Measurements from ENCODE around the gene DEPDC1.
"Not testable (repeated sequence)": the region's sequence is repeated elsewhere in the genome, so short reads cannot be mapped to it uniquely, and the experiment has no call there.

DEPDC1 gene

GRCh38 chr1:68481041-68481440 is 15.8 kb downstream of the DEPDC1 start:
- Histone ChIP-seq H3K27ac (ENCODE audit: low read depth, low read length, poor library complexity, severe bottlenecking) (no peak overlapping the region), H3K79me2 (ENCODE audit: insufficient read depth, low read length) (no peaks in the 10 kb centered on the region), H3K36me3 (ENCODE audit: insufficient read depth, low read length) (peaks cover 89% of the 10 kb centered on the region), H4K20me1 (ENCODE audit: insufficient read depth, low read length) (no peaks in the 10 kb centered on the region), H3K27me3 (ENCODE audit: insufficient read depth, low read length) (no peaks in the 10 kb centered on the region), H3K9me3 (ENCODE audit: low read length) (no peaks in the 10 kb centered on the region), H3K4me2 (ENCODE audit: low read length) (no peak overlapping the region), H3K4me3 (ENCODE audit: low read depth, low read length, poor library complexity, severe bottlenecking) (no peak overlapping the region), H3K9ac (ENCODE audit: low read length) (no peak overlapping the region), H3K4me1 (ENCODE audit: insufficient read depth, low read length, severe bottlenecking) (no peaks in the 10 kb centered on the region), H2AFZ (ENCODE audit: low read length) (no peak overlapping the region), H3K9me2 (ENCODE audit: low read depth, low read length) (no peaks in the 10 kb centered on the region), H3F3A (ENCODE audit: insufficient read depth, low read length) (no peaks in the 10 kb centered on the region)
- TF ChIP-seq CTCF (IDR thresholded peaks at IDR 0.05; ENCODE audit: low read length) (no peak), EZH2 (IDR thresholded peaks at IDR 0.05; ENCODE audit: borderline replicate concordance, low read length) (no peak)

DNA sequence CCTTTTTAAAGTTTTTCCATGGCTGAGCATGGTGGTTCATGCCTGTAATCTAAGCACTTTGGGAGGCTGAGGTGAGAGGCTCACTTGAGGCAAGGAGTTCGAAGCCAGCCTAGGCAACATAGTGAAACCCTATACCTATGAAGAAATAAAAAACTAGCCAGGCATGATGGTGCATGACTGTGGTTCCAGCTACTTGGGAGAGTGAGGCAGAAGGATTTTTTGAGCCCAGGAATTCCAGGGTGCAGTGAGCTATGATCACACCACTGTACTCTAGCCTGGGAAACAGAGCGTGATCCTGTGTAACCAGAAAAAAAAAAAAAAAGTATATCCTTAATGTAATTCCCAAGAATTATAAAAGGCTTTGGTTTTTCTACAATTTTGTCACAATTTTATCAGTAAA is 17.4 kb downstream of the DEPDC1 start:
- Histone ChIP-seq H3K79me2 (ENCODE audit: insufficient read depth, low read length) (no peaks in the 10 kb centered on the region), H3K4me2 (ENCODE audit: low read length) (no peak overlapping the region), H3K36me3 (ENCODE audit: insufficient read depth, low read length) (peaks cover 76% of the 10 kb centered on the region), H3K27me3 (ENCODE audit: insufficient read depth, low read length) (no peaks in the 10 kb centered on the region), H4K20me1 (ENCODE audit: insufficient read depth, low read length) (no peaks in the 10 kb centered on the region), H3K9me3 (ENCODE audit: low read length) (no peaks in the 10 kb centered on the region), H3K27ac (ENCODE audit: low read depth, low read length, poor library complexity, severe bottlenecking) (no peak overlapping the region), H3K4me3 (ENCODE audit: low read depth, low read length, poor library complexity, severe bottlenecking) (no peak overlapping the region), H3K9ac (ENCODE audit: low read length) (no peak overlapping the region), H3K9me2 (ENCODE audit: low read depth, low read length) (no peaks in the 10 kb centered on the region), H3K4me1 (ENCODE audit: insufficient read depth, low read length, severe bottlenecking) (no peaks in the 10 kb centered on the region), H2AFZ (ENCODE audit: low read length) (no peak overlapping the region), H3F3A (ENCODE audit: insufficient read depth, low read length) (no peaks in the 10 kb centered on the region)
- no peak for TF ChIP-seq EZH2 (IDR thresholded peaks at IDR 0.05; ENCODE audit: borderline replicate concordance, low read length)
- no peak for TF ChIP-seq CTCF (IDR thresholded peaks at IDR 0.05; ENCODE audit: low read length)

- no peaks in the 10 kb centered on the region for H3K9me3 ChIP-seq (ENCODE audit: low read length)
- no peak for TF ChIP-seq CTCF (IDR thresholded peaks at IDR 0.05; ENCODE audit: low read length)
- TF ChIP-seq EZH2 (IDR thresholded peaks at IDR 0.05; ENCODE audit: borderline replicate concordance, low read length): no peak
- no peaks in the 10 kb centered on the region for H3F3A ChIP-seq (ENCODE audit: insufficient read depth, low read length)
- H3K4me2 ChIP-seq (ENCODE audit: low read length): no peak overlapping the region
- H4K20me1 ChIP-seq (ENCODE audit: insufficient read depth, low read length): no peaks in the 10 kb centered on the region
- H3K4me3 ChIP-seq (ENCODE audit: low read depth, low read length, poor library complexity, severe bottlenecking): no peak overlapping the region
- H3K27ac ChIP-seq (ENCODE audit: low read depth, low read length, poor library complexity, severe bottlenecking): no peak overlapping the region
- no peaks in the 10 kb centered on the region for H3K9me2 ChIP-seq (ENCODE audit: low read depth, low read length)
- no peak overlapping the region for H2AFZ ChIP-seq (ENCODE audit: low read length)
- H3K36me3 ChIP-seq (ENCODE audit: insufficient read depth, low read length): peaks cover 70% of the 10 kb centered on the region
- H3K27me3 ChIP-seq (ENCODE audit: insufficient read depth, low read length): no peaks in the 10 kb centered on the region
- H3K9ac ChIP-seq (ENCODE audit: low read length): no peak overlapping the region
- H3K4me1 ChIP-seq (ENCODE audit: insufficient read depth, low read length, severe bottlenecking): no peaks in the 10 kb centered on the region
- H3K79me2 ChIP-seq (ENCODE audit: insufficient read depth, low read length): no peaks in the 10 kb centered on the region
These were observed 18.2 kb downstream of the DEPDC1 start for GRCh38 chr1:68478662-68479061.

DNA sequence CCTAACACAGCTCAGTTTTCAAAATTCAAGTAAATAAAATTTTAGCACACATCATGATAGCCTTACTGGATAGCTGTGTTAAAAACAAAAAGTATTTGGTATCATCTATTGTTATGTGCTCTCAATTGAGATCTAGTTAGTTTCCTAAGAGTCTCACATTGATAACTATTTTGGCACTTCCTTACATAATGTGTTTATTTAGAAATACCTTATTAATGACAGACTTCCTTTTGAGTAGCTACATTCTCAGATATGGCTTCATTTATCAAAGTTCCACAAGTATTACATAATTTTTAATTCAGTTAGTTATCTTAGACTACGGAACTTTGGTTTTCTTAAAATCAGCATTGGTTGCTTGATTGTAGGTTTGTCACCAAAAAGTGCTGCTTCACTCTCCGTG is 20.3 kb downstream of the DEPDC1 start:
- H3K4me1 ChIP-seq (ENCODE audit: insufficient read depth, low read length, severe bottlenecking); H3K4me2 ChIP-seq (ENCODE audit: low read length); H3K27ac ChIP-seq (ENCODE audit: low read depth, low read length, poor library complexity, severe bottlenecking); H3K4me3 ChIP-seq (ENCODE audit: low read depth, low read length, poor library complexity, severe bottlenecking); H3F3A ChIP-seq (ENCODE audit: insufficient read depth, low read length); H3K9me2 ChIP-seq (ENCODE audit: low read depth, low read length); H3K79me2 ChIP-seq (ENCODE audit: insufficient read depth, low read length); H3K9ac ChIP-seq (ENCODE audit: low read length); H3K27me3 ChIP-seq (ENCODE audit: insufficient read depth, low read length); H3K9me3 ChIP-seq (ENCODE audit: low read length); H2AFZ ChIP-seq (ENCODE audit: low read length); H4K20me1 ChIP-seq (ENCODE audit: insufficient read depth, low read length): not testable (repeated sequence)
- H3K36me3 ChIP-seq (ENCODE audit: insufficient read depth, low read length): peaks cover 51% of the 10 kb centered on the region
